ENCODE results near the gene ANGEL2.
"Not testable (repeated sequence)": the region's sequence is repeated elsewhere in the genome, so short reads cannot be mapped to it uniquely, and the experiment has no call there.

ANGEL2 gene
- 70.5 reads per million, percentile 76 among the genes with 10 or more reads in this experiment for total RNA-seq

DNA sequence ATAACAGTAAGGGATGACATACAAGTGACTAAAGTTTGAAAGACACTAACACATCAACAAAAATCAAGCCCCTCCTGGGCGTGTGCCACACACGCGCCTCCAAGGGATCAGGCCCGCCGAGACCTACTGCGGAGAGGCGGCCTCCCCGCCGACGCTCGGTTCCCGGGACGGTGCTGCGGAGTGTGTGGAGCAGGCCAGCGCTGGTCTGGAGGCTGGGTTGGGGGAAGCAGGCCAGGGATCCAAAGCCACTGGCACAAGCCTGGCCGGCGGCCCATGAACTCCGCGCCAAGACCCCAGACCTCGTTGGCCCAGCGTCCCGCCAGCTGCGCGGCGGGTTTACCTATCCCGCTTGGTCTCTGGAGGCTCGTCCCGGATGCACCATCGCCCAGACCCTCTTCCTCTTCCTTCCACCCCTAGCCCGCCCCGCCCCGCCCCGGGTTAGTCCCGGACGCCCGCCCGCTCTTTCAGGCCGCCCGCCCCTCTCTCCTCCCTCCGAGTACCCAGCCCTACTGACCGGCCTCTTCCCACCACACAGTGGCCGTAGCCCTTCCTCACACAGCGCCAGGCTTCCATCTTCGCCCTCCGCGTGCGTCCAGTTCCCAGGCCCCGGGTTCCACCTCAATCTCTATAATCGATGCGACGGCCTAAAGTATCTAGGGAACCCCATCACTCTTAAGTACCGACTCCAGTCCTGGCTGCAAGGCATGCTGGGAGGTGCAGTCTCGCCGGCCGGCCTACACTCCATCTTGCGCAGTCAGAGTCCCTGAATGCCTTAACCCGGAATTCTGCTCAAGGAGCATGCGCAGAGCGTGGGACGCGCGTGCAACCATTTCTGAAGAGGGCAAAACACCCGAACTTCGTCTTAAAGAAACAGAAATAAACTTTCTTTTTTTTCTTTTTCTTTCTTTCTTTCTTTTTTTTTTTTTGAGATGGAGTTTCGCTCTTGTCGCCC, at the start of gene ANGEL2:
TSS of gene ANGEL2 (minus strand) at position 769 of the 952 bp plus-strand sequence. CDS start at position 573, 196 bp downstream.
- DNase-seq: peak; percentile 94

DNA sequence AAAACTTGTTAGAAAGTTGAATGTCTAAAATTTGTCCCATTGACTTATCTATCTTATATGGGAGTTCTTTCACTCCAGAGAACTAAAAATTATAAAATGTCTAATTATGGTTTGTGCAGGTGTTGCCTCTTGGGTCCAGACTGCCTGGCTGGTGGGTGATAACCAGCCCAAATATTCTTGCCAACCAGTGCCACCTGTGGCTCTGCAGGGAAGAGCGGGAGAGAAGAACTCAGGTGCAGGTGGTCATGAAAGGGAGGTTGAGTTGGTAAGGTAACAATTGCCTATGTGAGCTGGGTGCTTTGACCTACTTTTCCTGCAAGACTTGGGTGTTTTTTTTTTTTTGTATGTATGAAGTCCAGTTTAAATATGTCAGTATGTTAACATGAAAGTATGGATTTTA, 45.6 kb upstream of the ANGEL2 start:
- no peak for DNase-seq

DNA sequence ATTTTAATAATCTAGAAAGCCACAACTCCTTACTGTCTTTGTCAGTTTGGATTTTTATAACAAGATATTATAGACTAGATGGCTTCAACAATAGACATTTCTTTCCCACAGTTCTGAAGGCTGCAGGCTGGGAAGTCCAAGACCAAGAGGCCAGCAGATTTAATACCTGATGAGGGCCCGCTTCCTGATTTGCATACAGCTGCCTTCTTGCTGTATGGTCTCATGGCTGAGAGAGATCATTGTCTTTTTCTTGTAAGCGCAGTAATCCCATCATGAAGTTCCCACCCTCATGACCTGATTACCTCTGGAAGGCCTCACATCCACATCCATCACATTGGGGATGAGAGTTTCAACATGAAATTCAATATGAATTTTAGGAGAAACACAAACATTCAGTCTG, 45.2 kb upstream of the ANGEL2 start:
- no peak for DNase-seq

GRCh38 chr1:213057264-213058059, 41.8 kb upstream of the ANGEL2 start:
- DNase-seq: no peak

DNA sequence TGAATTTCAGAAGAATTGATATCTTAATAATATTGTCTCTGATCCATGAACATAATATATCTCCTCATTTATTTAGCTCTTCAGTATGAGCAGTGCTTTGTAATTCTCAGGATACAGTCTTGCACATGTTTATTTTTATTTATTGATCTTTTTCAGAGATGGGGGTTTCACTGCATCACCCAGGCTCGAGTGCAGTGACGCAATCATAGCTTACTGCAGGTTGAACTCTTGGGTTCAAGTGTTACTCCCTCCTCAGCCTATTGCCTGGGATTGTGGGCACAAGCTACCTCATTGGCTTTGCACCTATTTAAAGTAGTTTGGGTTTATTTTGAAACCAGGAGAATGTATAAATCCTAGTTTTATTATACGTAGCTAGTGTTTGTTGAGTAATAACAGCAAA, 40.1 kb upstream of the ANGEL2 start:
- no peak for DNase-seq

DNA sequence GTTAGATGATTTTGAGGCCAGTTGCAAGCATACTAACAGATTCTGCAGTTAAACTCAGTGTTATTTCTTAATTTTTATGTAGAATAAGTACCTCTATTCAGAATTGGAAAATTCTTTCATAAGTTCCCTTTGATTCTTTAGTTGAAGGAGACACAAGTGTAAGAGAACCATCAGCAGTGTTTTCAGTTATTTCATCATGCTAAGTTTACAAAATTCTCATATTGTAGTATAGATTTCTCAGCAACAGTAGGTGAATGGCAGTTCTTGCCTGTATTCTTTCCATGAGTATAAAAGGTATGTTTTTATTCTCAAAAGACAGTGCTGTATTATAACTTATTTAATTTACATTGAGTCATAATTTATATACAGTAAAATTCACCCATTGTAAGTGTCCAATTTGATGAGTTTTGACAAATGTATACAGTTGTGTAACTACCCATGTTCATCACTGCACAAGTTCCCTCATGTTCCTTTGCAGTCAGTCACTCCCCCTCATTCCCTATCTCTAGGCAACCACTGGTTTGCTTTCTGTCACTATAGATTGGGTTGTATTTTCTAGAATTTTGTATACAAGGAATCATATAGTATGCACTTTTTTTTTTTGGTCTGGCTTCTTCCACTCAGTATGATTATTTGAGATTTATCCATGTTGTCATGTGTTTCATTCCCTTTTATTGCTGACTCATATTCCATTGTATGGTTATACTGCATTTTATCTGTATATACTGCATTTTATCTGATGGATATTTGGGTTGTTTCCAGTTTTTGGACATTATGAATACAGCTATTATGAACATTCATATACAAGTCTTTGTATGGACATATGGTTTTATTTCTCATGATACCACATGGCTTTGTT, 39.3 kb upstream of the ANGEL2 start:
- no peak for DNase-seq

GRCh38 chr1:213054142-213054541, 38.5 kb upstream of the ANGEL2 start:
- no peak for DNase-seq

DNA sequence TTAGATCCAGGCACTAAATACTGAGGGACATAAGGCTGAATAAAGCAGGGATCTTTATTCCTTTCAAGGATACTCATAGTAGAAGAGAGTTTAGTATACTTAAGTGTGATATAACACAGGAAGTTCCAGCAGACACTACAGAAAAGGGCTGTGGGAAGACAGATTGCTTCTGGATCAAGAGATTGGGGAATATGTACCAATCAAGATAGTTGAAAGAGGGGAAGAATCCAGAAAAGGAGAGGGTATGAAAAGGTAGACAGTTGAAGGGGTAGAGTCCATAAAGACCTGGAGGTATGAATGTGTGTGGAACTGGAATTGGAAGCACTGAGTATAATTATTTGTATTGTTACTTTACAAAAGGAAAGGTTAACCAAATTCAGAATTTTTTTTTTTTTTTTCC, 37.8 kb upstream of the ANGEL2 start:
- no peak for DNase-seq

- DNase-seq: no peak
These were observed 36.2 kb upstream of the ANGEL2 start for GRCh38 chr1:213051881-213052202.

- DNase-seq: peak; percentile 78
These were observed 35.6 kb upstream of the ANGEL2 start, which contains the start of gene RPS6KC1 for GRCh38 chr1:213051127-213051880. RPS6KC1 (plus strand) TSS chr1:213051241; CDS start chr1:213051405, 164 bp downstream.

GRCh38 chr1:213050745-213051126, 35.1 kb upstream of the ANGEL2 start:
- DNase-seq: no peak

- DNase-seq: no peak
These were observed 33.6 kb upstream of the ANGEL2 start for GRCh38 chr1:213049232-213049631.

DNA sequence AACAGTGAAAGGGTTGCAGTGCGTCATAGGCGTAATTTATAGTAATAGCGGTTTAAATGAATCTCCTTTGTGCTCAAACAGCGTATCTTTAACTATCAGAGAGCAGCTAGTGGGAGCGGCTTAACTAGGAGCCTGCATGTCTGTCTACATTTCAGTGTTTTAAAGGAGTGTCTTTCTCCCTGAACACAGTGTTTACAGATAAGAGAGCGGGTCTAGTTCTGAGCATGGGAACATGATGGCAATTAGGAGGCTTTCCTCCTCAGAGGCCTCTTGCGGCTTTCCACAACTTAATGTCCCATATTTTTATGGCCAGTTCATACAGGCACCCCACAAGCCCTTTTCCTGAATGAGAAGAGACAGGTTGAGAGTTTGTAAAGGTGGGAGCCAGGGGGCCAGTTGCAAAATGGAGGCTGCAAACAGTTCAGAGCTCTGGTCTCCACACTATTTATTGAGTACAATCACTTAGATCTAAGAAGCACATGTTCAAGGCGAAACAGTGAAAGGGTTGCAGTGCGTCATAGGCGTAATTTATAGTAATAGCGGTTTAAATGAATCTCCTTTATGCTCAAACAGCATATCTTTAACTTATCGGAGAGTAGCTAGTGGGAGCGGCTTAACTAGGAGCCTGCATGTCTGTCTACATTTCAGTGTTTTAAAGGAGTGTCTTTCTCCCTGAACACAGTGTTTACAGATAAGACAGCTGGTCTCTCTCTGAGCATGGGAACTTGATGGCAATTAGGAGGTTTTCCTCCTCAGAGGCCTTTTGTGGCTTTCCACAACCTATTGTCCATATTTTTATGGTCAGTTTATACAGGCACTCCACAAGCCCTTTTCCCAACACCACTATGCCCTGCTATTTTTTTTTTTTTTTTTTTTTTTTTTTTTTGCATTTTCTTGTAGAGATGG, 29.9 kb upstream of the ANGEL2 start:
- not testable (repeated sequence) for DNase-seq

- no peak for DNase-seq
These were observed 25.8 kb upstream of the ANGEL2 start for GRCh38 chr1:213041443-213041842.

DNA sequence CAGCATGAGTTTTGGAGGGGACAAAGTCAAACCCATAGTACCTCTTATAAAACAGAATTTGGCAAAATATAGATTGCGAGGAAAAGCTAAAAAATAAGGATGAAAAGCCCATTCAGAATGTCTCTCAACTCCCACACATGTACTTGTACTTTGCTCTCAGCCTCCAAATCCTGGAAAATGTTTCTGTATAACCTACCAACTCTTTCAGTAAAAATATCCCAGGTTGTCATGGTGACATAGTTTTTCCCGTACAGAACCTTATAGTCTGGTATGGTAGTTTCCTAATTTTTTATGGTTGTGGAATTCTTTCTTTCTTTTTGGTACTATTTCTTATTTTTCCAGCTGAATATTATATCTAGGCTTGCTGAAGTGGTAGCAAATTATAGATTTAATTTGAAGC, 19.9 kb upstream of the ANGEL2 start:
- DNase-seq: no peak

DNA sequence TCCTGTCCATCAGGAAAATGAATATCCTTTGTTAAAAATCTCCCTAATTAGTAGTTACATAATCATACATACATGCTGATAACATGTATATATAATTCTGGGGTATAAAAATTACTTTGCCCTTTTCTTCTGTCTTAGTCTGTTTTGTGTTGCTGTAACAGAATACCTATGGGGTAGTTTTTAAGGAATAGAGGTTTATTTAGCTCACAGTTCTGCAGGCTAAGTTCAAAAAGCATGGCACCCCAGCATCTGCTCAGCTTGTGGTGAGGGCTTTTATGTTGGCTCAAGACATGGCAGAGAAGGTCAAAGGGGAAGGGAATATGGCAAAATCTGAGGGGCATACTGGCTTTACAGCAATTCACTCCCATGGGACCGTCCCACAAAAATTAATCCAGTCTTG, 19.0 kb upstream of the ANGEL2 start:
- no peak for DNase-seq

DNA sequence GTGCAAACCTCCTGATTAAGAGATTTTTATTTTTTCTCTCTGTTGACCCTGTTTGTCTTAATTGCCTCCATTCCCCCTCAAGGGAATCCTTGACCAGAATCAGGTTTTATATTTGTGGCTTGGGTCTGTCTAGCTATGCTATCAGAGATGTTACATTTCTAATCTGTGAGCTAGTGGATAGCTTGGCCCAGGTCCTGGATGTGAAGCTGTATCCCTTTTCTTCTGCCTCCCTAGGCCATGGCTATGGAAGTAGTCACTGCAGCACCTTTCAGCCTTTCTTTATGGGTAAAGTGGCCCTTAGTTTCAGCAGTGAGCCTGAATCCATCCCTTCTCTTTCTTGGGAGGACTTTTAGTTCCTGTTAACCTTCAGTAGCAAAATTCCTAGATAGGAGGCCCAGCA, 17.0 kb upstream of the ANGEL2 start:
- DNase-seq: no peak

DNA sequence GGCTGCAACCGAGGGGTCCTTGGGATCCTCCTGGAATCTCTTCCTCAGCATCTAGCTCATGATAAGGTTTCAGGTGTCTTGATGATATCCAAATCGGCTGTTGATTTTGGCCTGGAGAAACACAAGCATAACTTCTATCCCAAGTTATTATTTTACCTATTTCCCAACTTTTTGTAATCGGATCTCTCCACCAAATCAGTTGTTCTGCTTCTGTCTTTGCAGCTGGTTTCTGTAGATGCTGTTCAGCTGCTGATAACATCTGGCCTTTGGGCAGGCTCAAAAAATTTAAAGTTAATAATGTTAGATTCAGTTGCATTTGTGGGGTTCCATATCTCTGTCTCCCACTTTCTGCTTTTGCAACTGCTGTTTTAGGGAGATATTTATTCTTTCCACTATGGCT, 11.4 kb upstream of the ANGEL2 start:
- not testable (repeated sequence) for DNase-seq

DNA sequence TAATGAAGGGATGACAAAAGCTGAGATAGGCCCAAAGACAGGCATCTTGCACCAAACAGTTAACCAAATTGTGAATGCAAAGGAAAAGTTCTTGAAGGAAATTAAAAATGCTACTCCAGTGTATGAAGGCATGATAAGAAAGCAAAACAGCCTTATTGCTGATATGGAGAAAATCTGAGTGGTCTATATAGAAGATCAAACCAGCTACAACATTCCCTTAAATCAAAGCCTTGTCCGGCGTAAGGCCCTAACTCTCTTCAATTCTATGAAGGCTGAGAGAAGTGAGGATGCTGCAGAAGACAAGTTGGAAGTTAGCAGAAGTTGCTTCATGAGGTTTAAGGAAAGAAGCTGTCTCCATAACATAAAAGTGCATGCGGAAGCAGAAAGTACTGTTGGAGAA, 4.3 kb upstream of the ANGEL2 start:
- DNase-seq: no peak

- DNase-seq: no peak
These were observed 3.8 kb upstream of the ANGEL2 start for GRCh38 chr1:213019450-213019849.

All from effector CD4-positive, alpha-beta T cell (primary cell).